ENCODE measurements around the gene PTK6.

Gene PTK6

DNA sequence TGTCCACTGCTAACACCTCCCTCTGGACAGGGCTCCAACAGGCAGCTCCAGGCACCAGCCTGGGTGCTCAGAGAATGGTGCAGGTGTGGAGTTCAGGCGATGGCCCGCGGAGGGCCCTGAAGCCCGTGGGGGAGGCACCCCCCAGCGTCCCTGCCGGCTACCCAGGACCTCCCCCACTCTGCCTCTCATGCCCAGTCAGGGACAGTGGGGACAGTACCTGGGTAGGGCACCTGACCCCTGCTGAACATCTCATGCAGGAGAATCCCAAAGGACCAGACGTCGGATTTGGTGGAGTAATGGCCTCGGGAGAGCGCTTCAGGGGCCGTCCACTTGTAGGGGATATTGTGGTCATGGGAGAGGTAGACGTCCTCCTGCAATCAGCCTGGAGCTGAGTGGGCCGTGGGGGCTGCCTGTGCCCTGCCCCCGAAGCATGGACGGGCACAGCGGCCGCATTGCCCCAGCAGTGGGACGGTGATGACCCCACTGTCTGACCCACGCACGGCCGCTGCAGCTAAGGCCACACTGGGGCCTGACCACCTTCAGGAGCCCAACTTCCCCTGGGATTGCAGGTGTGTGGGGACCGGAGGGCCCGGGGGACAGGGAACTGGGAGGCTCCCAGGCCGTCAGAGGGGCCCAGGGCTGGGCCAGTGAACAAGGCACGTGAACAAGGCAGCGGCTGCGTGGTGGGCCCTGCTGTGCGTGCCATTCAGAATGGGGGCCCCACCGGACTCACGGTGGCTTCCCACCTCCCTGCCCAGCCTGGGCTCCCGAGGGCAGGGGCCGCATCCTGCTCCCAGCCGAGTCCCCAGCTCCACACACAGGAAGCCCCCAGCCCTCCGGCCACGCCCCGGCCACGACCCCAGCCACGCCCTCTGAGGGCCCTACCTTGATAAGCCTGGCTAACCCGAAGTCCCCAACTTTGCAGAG, 7.1 kb downstream of the PTK6 start:
- H3K27me3 ChIP-seq (ENCODE audit: insufficient read depth, low read length), result no peaks in the 10 kb centered on the region
- H3K27ac ChIP-seq (ENCODE audit: low read length), result no peak overlapping the region
- no peaks in the 10 kb centered on the region for H3K4me1 ChIP-seq (ENCODE audit: insufficient read depth, low read length)
- H3K9ac ChIP-seq (ENCODE audit: low read depth, low read length), result no peak overlapping the region
- no peaks in the 10 kb centered on the region for H3K9me3 ChIP-seq (ENCODE audit: insufficient read depth, low read depth, low read length)
- H3K36me3 ChIP-seq (ENCODE audit: insufficient read depth, low read depth, low read length), result no peaks in the 10 kb centered on the region
- no peak overlapping the region for H3K4me3 ChIP-seq (ENCODE audit: low read length)

DNA sequence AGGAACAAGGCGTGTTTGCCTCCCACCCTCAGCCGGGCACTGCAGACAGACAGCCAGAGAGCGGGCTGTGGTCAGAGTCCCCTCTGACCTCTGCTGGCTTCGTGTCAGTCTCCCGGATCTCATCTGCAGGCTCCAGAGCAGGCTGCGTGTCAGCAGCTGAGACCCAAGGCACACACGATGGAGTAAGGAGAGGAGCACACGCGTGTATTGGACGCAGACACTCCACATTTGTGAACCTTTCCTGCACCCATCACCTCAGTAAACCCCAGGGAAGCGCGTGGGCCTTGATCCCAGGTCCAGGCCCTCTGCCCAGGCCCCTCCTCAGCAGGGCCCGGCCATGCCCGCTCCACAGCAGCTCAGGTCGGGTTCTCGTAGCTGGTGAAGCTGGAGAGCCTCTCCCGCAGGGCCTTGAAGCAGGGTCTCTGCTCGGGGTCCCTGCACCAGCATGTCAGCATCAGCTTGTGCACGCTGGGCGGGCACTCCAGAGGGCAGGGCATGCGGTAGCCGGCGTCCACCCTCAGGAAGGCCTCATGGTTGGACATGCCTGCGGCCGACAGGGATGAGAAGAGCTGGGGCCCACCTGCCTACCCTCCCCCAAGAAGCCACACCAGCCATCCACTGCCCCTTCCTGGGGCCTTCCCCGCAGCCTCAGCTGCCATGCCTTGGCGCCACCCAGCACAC, 7.9 kb downstream of the PTK6 start:
- no peaks in the 10 kb centered on the region for H3K27me3 ChIP-seq (ENCODE audit: insufficient read depth, low read length)
- no peak overlapping the region for H3K9ac ChIP-seq (ENCODE audit: low read depth, low read length)
- no peaks in the 10 kb centered on the region for H3K36me3 ChIP-seq (ENCODE audit: insufficient read depth, low read depth, low read length)
- no peak overlapping the region for H3K4me3 ChIP-seq (ENCODE audit: low read length)
- H3K9me3 ChIP-seq (ENCODE audit: insufficient read depth, low read depth, low read length), result no peaks in the 10 kb centered on the region
- H3K27ac ChIP-seq (ENCODE audit: low read length), result no peak overlapping the region
- no peaks in the 10 kb centered on the region for H3K4me1 ChIP-seq (ENCODE audit: insufficient read depth, low read length)

DNA sequence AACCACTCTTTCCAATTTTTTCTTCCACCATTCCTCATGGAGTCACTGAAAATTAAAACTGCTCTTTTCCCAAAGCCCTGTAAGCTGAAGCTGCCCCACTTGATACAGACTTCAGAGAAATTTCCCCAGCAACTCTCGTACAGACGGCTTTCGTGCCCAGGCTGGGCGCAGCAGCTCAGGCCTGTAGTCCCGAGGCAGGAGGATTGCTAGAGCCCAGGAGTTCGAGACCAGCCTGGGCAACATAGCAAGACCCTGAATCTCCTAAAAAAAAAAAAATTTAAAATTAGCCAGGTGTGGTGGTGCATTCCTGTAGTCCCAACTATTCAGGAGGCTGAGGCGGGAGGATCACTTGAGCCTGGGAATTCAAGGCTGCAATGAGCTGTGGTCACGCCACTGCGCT, 10.0 kb downstream of the PTK6 start:
- no peaks in the 10 kb centered on the region for H3K4me1 ChIP-seq (ENCODE audit: insufficient read depth, low read length)
- peaks cover 4% of the 10 kb centered on the region; the same call in 1 of the 2 replicates for H3K9me3 ChIP-seq (ENCODE audit: insufficient read depth, low read depth, low read length)
- H3K27ac ChIP-seq (ENCODE audit: low read length), result no peak overlapping the region
- peaks cover 14% of the 10 kb centered on the region for H3K36me3 ChIP-seq (ENCODE audit: insufficient read depth, low read depth, low read length)
- no peaks in the 10 kb centered on the region for H3K27me3 ChIP-seq (ENCODE audit: insufficient read depth, low read length)
- H3K4me3 ChIP-seq (ENCODE audit: low read length), result no peak overlapping the region
- H3K9ac ChIP-seq (ENCODE audit: low read depth, low read length), result no peak overlapping the region

DNA sequence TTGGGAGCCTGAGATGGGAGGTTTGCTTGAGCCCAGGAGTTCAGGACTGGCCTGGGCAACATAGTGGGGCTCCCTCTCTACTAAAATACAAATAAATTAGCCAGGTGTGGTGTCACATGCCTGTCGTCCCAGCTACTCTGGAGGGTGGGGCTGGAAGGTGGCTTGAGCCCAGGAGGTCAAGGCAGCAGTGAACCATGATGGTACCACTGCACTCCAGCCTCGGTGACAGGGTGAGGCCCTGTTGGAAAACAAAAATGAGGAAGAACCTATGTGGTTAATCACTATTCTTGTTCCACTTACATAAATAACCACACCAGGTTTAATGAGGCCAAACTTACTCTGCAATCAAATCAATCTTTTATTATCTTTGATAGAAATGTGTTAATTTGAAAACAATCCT, 11.2 kb downstream of the PTK6 start:
- no peak overlapping the region for H3K9ac ChIP-seq (ENCODE audit: low read depth, low read length)
- no peaks in the 10 kb centered on the region for H3K27me3 ChIP-seq (ENCODE audit: insufficient read depth, low read length)
- H3K9me3 ChIP-seq (ENCODE audit: insufficient read depth, low read depth, low read length), result peaks cover 4% of the 10 kb centered on the region; the same call in 1 of the 2 replicates
- H3K36me3 ChIP-seq (ENCODE audit: insufficient read depth, low read depth, low read length), result peaks cover 17% of the 10 kb centered on the region
- H3K4me1 ChIP-seq (ENCODE audit: insufficient read depth, low read length), result no peaks in the 10 kb centered on the region
- no peak overlapping the region for H3K27ac ChIP-seq (ENCODE audit: low read length)
- no peak overlapping the region for H3K4me3 ChIP-seq (ENCODE audit: low read length)

DNA sequence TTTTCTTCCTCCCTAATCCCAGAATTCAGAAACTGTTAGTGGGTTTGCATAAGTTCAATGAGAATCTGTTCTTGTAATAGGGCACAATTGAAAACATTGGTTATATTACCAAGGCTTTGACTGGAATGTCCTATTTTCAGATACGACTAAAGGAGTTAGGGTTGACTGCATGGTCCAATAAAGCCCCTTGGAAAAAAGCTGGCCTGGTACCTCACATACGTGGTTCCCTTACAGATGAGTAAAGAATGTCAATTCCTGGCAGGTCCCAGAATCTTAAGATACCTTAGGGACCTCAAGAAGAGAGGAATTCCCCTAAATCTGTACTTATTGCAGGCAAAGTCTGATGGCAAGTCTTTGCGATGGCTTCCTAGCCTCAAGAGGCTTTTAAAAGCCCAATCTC, 12.0 kb downstream of the PTK6 start:
- Histone ChIP-seq H3K36me3 (ENCODE audit: insufficient read depth, low read depth, low read length) (peaks cover 17% of the 10 kb centered on the region), H3K27ac (ENCODE audit: low read length) (no peak overlapping the region), H3K27me3 (ENCODE audit: insufficient read depth, low read length) (no peaks in the 10 kb centered on the region), H3K4me1 (ENCODE audit: insufficient read depth, low read length) (no peaks in the 10 kb centered on the region), H3K4me3 (ENCODE audit: low read length) (no peak overlapping the region), H3K9me3 (ENCODE audit: insufficient read depth, low read depth, low read length) (peaks cover 4% of the 10 kb centered on the region; the same call in 1 of the 2 replicates), H3K9ac (ENCODE audit: low read depth, low read length) (no peak overlapping the region)

DNA sequence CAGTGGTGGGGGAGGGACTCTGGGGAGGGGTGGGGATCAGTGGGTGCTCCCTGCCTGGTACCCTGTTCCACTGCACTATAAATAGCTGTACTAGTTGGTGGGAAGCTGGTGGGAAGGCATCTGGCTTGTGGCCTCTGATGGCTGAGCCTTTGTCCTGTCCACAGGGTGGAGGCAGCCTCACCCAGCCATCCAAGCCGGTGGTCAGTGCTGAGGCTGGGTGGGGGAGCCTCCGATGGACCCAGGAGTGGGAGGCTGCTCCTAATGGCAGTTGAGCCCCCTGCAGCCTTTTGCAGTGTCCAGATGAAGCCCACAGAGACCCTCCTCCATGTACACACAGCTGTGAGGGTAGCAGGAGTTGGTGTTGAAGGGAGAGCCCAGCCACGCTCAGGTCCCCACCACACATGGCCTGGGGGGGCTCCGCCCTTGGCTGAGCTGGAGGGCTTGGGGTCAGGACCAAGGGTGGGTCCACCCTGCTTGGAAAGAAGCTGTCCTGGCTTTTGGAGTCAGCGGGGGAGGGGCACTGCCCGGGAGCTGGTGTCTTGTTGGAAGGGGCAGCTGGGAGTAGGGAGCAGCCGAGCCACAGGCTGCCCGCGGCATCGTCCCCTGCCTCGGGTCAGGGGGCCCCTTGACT, 14.1 kb downstream of the PTK6 start:
- Histone ChIP-seq H3K27ac (ENCODE audit: low read length) (no peak overlapping the region), H3K9me3 (ENCODE audit: insufficient read depth, low read depth, low read length) (peaks cover 4% of the 10 kb centered on the region; the same call in 1 of the 2 replicates), H3K27me3 (ENCODE audit: insufficient read depth, low read length) (peaks cover 12% of the 10 kb centered on the region; the same call in 1 of the 2 replicates), H3K36me3 (ENCODE audit: insufficient read depth, low read depth, low read length) (peaks cover 17% of the 10 kb centered on the region), H3K9ac (ENCODE audit: low read depth, low read length) (no peak overlapping the region), H3K4me1 (ENCODE audit: insufficient read depth, low read length) (no peaks in the 10 kb centered on the region), H3K4me3 (ENCODE audit: low read length) (no peak overlapping the region)

DNA sequence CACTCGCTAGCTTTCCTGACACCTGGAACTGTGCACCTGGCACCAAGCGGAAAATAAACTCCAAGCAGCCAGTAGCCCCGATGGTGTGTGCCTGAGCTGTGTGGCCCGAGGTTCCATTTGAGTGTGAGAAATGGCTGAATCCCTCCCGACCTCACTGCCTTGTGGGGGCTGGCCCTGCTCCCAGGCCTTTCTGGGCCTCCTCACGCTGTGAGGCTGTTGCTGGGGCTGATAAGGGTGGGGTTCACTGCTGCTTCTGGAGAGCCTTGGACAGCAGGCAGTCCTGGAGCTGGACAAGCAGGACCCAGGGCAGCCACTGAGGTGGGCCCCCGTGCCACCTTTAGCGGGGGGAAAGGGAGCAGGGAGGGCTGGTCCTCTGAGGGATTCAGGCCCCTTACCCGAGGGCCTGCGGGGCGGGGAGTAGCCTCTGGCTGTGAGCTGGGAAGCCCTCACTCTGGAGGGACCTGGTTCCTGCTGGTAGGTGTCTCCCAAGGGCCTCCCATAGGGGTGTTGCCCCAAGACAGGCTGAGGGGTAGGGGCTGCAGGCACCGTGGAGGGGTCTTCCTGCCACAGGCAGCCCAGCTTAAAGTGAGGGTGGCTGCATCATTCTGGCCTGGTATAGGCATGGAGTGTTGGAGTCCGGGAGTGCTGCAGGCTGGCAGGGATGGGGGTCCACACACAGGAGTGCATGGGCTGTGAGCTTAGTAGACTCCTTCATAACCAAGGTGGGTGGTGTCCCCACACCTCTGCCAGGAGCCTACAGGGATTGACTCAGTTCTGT, 14.9 kb downstream of the PTK6 start:
- no peak overlapping the region for H3K27ac ChIP-seq (ENCODE audit: low read length)
- peaks cover 4% of the 10 kb centered on the region; the same call in 1 of the 2 replicates for H3K9me3 ChIP-seq (ENCODE audit: insufficient read depth, low read depth, low read length)
- H3K36me3 ChIP-seq (ENCODE audit: insufficient read depth, low read depth, low read length), result peaks cover 17% of the 10 kb centered on the region
- H3K4me3 ChIP-seq (ENCODE audit: low read length), result peak overlapping the region; percentile 45; the same call in 1 of the 2 replicates
- H3K4me1 ChIP-seq (ENCODE audit: insufficient read depth, low read length), result no peaks in the 10 kb centered on the region
- peaks cover 12% of the 10 kb centered on the region; the same call in 1 of the 2 replicates for H3K27me3 ChIP-seq (ENCODE audit: insufficient read depth, low read length)
- H3K9ac ChIP-seq (ENCODE audit: low read depth, low read length), result no peak overlapping the region

DNA sequence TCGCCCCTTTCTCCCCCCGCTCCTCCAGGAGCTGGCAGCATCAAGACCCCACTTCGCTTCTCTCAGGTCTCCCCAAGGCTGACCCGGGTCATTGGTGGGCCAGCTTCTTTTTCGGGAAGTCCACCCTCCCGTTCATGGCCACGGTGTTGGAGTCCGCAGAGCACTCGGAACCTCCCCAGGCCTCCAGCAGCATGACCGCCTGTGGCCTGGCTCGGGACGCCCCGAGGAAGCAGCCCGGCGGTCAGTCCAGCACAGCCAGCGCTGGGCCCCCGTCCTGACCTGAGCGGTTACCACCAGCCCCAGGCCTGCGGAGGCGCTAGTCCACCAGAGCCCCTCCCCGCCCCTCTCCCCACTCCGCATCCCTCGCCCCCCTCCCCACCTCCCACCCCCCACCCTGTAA, 15.6 kb downstream of the PTK6 start:
- Histone ChIP-seq H3K4me1 (ENCODE audit: insufficient read depth, low read length) (no peaks in the 10 kb centered on the region), H3K4me3 (ENCODE audit: low read length) (peak overlapping the region; percentile 91), H3K27me3 (ENCODE audit: insufficient read depth, low read length) (peaks cover 12% of the 10 kb centered on the region; the same call in 1 of the 2 replicates), H3K9me3 (ENCODE audit: insufficient read depth, low read depth, low read length) (peaks cover 4% of the 10 kb centered on the region; the same call in 1 of the 2 replicates), H3K36me3 (ENCODE audit: insufficient read depth, low read depth, low read length) (peaks cover 17% of the 10 kb centered on the region), H3K9ac (ENCODE audit: low read depth, low read length) (peak overlapping the region; percentile 88), H3K27ac (ENCODE audit: low read length) (no peak overlapping the region)

DNA sequence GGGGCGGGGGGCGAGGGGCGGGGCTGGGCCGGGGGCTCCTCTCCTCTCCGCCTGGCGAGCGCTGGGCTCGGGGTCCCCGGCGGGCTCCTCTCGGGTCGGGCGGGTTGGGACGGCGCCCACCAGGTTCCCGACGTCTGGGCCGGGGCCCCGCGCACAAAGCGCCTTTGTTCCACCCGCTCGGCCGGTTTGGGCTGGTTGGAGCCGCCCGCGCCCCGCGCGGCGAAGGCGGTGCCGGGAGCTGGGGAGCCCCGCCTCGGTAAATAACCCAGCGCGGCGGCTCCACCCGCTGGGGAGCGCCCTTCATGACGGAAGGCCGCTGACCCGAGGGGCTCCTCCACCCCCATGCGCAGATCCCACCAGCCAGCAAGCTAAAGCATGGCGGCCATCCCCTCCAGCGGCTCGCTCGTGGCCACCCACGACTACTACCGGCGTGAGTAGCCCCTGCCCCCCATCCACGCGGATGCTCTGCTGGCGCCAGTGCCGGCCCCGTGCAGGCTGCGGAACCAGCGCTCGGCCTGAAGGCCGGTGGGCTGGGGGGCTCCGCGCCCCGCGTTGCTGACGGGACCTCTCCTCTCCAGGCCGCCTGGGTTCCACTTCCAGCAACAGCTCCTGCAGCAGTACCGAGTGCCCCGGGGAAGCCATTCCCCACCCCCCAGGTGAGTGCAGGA, 16.1 kb downstream of the PTK6 start:
- peak overlapping the region; percentile 91 for H3K4me3 ChIP-seq (ENCODE audit: low read length)
- H3K4me1 ChIP-seq (ENCODE audit: insufficient read depth, low read length), result no peaks in the 10 kb centered on the region
- H3K36me3 ChIP-seq (ENCODE audit: insufficient read depth, low read depth, low read length), result peaks cover 17% of the 10 kb centered on the region
- peak overlapping the region; percentile 88 for H3K9ac ChIP-seq (ENCODE audit: low read depth, low read length)
- peaks cover 12% of the 10 kb centered on the region; the same call in 1 of the 2 replicates for H3K27me3 ChIP-seq (ENCODE audit: insufficient read depth, low read length)
- peaks cover 4% of the 10 kb centered on the region; the same call in 1 of the 2 replicates for H3K9me3 ChIP-seq (ENCODE audit: insufficient read depth, low read depth, low read length)
- H3K27ac ChIP-seq (ENCODE audit: low read length), result no peak overlapping the region

DNA sequence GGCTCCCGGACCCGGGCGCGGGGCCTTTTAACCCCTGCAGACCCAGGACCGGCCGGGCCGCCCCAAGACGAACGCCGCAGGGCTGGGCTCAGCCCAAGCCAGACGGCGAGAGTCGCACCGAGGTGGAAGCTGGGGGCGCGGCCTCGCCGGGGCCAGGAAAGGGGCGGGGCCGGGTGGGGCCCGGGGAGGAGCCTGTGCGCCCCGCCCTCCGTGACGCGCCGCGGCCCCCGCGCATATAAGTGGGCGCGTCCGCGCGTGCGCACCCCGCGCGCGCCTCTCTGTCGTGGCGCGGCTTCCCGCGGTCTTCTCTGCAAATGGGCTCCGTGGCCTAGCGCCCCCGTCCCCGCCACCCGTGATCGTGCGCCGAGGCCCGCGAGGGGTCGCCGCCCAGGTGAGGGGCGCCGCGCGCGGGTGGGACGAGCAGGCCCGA, 16.7 kb downstream of the PTK6 start, which contains the start of gene PPDPF:
PPDPF (plus strand) TSS at position 262 of the 430 bp plus-strand sequence. CDS start 544 bp downstream, outside the sequence.
- Histone ChIP-seq H3K4me1 (ENCODE audit: insufficient read depth, low read length) (no peaks in the 10 kb centered on the region), H3K27me3 (ENCODE audit: insufficient read depth, low read length) (peaks cover 12% of the 10 kb centered on the region; the same call in 1 of the 2 replicates), H3K9me3 (ENCODE audit: insufficient read depth, low read depth, low read length) (peaks cover 4% of the 10 kb centered on the region; the same call in 1 of the 2 replicates), H3K9ac (ENCODE audit: low read depth, low read length) (peak within 1 kb of the TSS; percentile 88), H3K4me3 (ENCODE audit: low read length) (peak within 1 kb of the TSS; percentile 91), H3K36me3 (ENCODE audit: insufficient read depth, low read depth, low read length) (peaks cover 17% of the 10 kb centered on the region), H3K27ac (ENCODE audit: low read length) (no peak within 1 kb of the TSS)
